Osteoblast (primary cell): ENCODE data around the gene PTCHD1. TPM values are rescaled to one million over a fixed set of nuclear protein-coding genes. Genes with fewer than 3 reads are reported as not detected.

Experiments used
- DNase-seq: peaks from one replicate; pipeline ENCODE4 v3.0.0; 2011; ENCODE audit warnings: low spot score, mixed read lengths; ENCODE audit not compliant: insufficient read length; ENCODE audit errors: missing footprints
- H2AFZ ChIP-seq: 2 replicates; pipeline ENCODE4 v1.6.0; 2011; ENCODE audit warnings: mild to moderate bottlenecking, low read length
- H3K27ac ChIP-seq: 2 replicates; pipeline ENCODE4 v1.5.1; 2011; ENCODE audit warnings: mild to moderate bottlenecking, low read depth, low read length, moderate library complexity
- H3K27me3 ChIP-seq: 2 replicates; pipeline ENCODE4 v1.6.0; 2012; ENCODE audit warnings: mild to moderate bottlenecking, control low read depth, inconsistent platforms, low read length, moderate library complexity; ENCODE audit not compliant: insufficient read depth
- H3K36me3 ChIP-seq: 2 replicates; pipeline ENCODE4 v1.5.1; 2011; ENCODE audit warnings: mild to moderate bottlenecking, low read length, control low read depth, moderate library complexity; ENCODE audit not compliant: insufficient read depth
- H3K4me1 ChIP-seq: 2 replicates; pipeline ENCODE4 v1.5.1; 2011; ENCODE audit warnings: mild to moderate bottlenecking, low read length, control low read depth, moderate library complexity; ENCODE audit not compliant: insufficient read depth
- H3K4me2 ChIP-seq: 2 replicates; pipeline ENCODE4 v1.6.0; 2011; ENCODE audit warnings: mild to moderate bottlenecking, low read length; ENCODE audit not compliant: insufficient read depth
- H3K4me3 ChIP-seq: fragments of 200-600 bp; sonication (generic); 3 replicates; pipeline ENCODE4 v1.5.1; 2012; ENCODE audit warnings: mild to moderate bottlenecking, low read length, inconsistent platforms; ENCODE audit not compliant: insufficient read depth
- H3K79me2 ChIP-seq: 2 replicates; pipeline ENCODE4 v1.6.0; 2012; ENCODE audit warnings: mild to moderate bottlenecking, low read length, control low read depth, inconsistent platforms; ENCODE audit not compliant: insufficient read depth
- H3K9me3 ChIP-seq: 2 replicates; pipeline ENCODE4 v1.5.1; 2011; ENCODE audit warnings: low read depth, low read length, control low read depth
- H4K20me1 ChIP-seq: 2 replicates; pipeline ENCODE4 v1.6.0; 2012; ENCODE audit warnings: mild to moderate bottlenecking, low read length, control low read depth; ENCODE audit not compliant: insufficient read depth
- CTCF ChIP-seq: IDR thresholded peaks from 2 replicates; pipeline ENCODE4 v1.5.1; 2011; ENCODE audit warnings: mild to moderate bottlenecking, low read depth, low read length, moderate library complexity; ENCODE audit errors: extremely low read depth
- total RNA-seq: library from RNA; depleted of rRNA; stranded (reverse); fragments of >200 nt; gene quantifications from 2 replicates; pipeline ENCODE4 v1.2.3, GENCODE V29; 2012

Gene PTCHD1
- total RNA-seq, 1 donor, result not detected

GRCh38 chrX:23389196-23389792, 54.6 kb downstream of the PTCHD1 start:
- DNase-seq, result no peak
- TF ChIP-seq CTCF, result no peak
- H4K20me1 ChIP-seq, result no peaks in the 10 kb centered on the region
- H3K4me2 ChIP-seq, result no peak overlapping the region
- no peak overlapping the region for H2AFZ ChIP-seq
- no peaks in the 10 kb centered on the region for H3K4me1 ChIP-seq
- H3K4me3 ChIP-seq, result no peak overlapping the region
- H3K27me3 ChIP-seq, result no peaks in the 10 kb centered on the region
- H3K79me2 ChIP-seq, result no peaks in the 10 kb centered on the region
- H3K27ac ChIP-seq, result no peak overlapping the region
- H3K9me3 ChIP-seq, result no peaks in the 10 kb centered on the region
- no peaks in the 10 kb centered on the region for H3K36me3 ChIP-seq

- H3K36me3 ChIP-seq, result no peaks in the 10 kb centered on the region
- no peaks in the 10 kb centered on the region for H3K9me3 ChIP-seq
- H3K4me3 ChIP-seq, result no peak overlapping the region
- TF ChIP-seq CTCF, result no peak
- H3K4me2 ChIP-seq, result no peak overlapping the region
- no peaks in the 10 kb centered on the region for H3K79me2 ChIP-seq
- no peak for DNase-seq
- H2AFZ ChIP-seq, result no peak overlapping the region
- no peaks in the 10 kb centered on the region for H3K4me1 ChIP-seq
- H4K20me1 ChIP-seq, result no peaks in the 10 kb centered on the region
- H3K27ac ChIP-seq, result no peak overlapping the region
- H3K27me3 ChIP-seq, result no peaks in the 10 kb centered on the region
These were observed 56.3 kb downstream of the PTCHD1 start for GRCh38 chrX:23390979-23391378.

- Histone ChIP-seq H3K4me1 (no peaks in the 10 kb centered on the region), H3K79me2 (no peaks in the 10 kb centered on the region), H3K4me3 (no peak overlapping the region), H3K27me3 (no peaks in the 10 kb centered on the region), H3K9me3 (no peaks in the 10 kb centered on the region), H2AFZ (no peak overlapping the region), H4K20me1 (no peaks in the 10 kb centered on the region), H3K4me2 (no peak overlapping the region), H3K36me3 (no peaks in the 10 kb centered on the region), H3K27ac (no peak overlapping the region)
- DNase-seq, result no peak
- no peak for TF ChIP-seq CTCF
These were observed 57.5 kb downstream of the PTCHD1 start for GRCh38 chrX:23392195-23392594.

DNA sequence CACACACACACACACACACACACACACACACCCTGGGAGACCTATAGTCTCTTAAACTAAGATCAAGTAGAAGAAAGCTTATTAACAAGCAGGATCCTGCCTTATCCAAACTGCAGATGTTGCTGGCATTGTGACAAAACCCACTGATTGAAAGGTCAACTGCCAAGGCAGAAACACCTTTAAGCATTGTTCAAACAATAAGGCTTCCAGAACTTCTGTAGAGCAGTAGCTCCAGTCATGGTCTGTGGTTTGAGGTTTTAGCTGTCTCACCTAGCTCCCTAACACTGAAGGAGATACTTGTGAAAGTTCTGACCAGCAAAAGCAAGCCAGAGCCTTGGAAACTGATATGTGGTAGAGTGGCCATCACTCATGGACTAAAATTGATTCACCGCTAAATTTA, 59.8 kb downstream of the PTCHD1 start:
- no peak for TF ChIP-seq CTCF
- no peak for DNase-seq
- Histone ChIP-seq H3K9me3 (no peaks in the 10 kb centered on the region), H3K4me1 (no peaks in the 10 kb centered on the region), H3K36me3 (no peaks in the 10 kb centered on the region), H3K27me3 (no peaks in the 10 kb centered on the region), H3K27ac (no peak overlapping the region), H3K4me3 (no peak overlapping the region), H4K20me1 (no peaks in the 10 kb centered on the region), H2AFZ (no peak overlapping the region), H3K4me2 (no peak overlapping the region), H3K79me2 (no peaks in the 10 kb centered on the region)
